ENCODE results near the gene MCAT.

MCAT gene

DNA sequence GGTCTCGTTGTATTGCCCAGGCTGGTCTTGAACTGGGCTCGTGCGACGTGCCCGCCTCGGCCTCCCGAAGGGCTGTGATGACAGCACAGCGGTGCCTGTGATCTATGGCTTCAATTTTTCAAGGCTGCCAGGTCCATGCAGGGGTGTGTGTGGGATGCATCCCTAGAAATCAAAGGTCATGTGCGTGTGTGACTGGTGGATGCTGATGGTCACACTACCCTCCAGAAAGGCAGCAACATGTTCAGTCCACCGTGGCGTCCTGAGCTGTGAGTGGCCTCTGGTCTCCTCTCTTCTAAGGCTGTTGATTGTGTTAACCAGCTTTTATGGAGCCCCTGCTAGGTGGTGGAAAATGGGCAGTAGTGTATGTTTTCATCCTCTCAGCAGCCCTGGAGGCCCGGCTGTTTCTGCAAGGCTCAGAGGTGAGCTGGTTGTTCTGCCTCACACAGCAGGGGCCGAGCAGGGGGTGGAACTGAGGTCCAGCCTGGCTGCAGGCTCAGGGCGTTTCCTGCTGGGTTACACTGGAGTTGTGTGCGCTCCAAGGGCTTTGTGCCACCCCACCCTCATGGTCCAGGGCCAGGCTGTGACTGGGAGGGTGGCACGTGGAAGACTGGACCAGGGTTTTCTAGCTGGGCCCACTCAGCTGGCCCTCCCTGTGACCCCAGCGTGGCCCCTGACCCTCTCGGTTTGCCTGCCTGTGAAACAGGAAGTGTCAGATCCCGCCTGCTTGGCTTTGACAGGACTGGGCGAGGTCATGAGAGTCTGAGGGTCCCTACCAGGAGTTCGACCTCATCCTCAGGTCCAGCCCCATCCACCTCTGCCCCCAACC is 25.0 kb downstream of the MCAT start:
- H3K27me3 ChIP-seq (ENCODE audit: control insufficient read depth in 1 of 2, insufficient read depth in 1 of 2, low read length in 2 of 2): peaks cover 17 to 29% of the 10 kb centered on the region in 2 experiments
- H3K4ac ChIP-seq (ENCODE audit: low read depth in 1 of 2, low read length in 2 of 2): no peak overlapping the region
- H3K27ac ChIP-seq (ENCODE audit: low read length, poor library complexity, severe bottlenecking): no peak overlapping the region
- no peak overlapping the region for H3K23ac ChIP-seq (ENCODE audit: low read length in 2 of 2)
- no peak overlapping the region for H2AK5ac ChIP-seq (ENCODE audit: low read length, severe bottlenecking)
- H2BK15ac ChIP-seq (ENCODE audit: low read depth, poor library complexity, severe bottlenecking): no peak overlapping the region
- WGBS: 74% methylated on average over 21 of the region's 21 CpGs
- no peak overlapping the region for H2BK120ac ChIP-seq (ENCODE audit: low read depth, low read length)
- no peaks in the 10 kb centered on the region for H3K36me3 ChIP-seq (ENCODE audit: control insufficient read depth in 1 of 2, insufficient read depth in 2 of 2, low read depth in 1 of 2, low read length in 2 of 2)
- no peak overlapping the region for H2AFZ ChIP-seq (ENCODE audit: low read depth, low read length)
- peak overlapping the region in 1 of 2 experiments; percentile 28 for H3K14ac ChIP-seq (ENCODE audit: low read length in 2 of 2)
- H3K4me3 ChIP-seq (ENCODE audit: insufficient read depth in 1 of 2, low read depth in 1 of 2, low read length in 2 of 2): no peak overlapping the region
- no peak overlapping the region for H4K8ac ChIP-seq (ENCODE audit: low read length)
- no peak overlapping the region for H2BK5ac ChIP-seq (ENCODE audit: low read depth, low read length, poor library complexity, severe bottlenecking)
- H4K91ac ChIP-seq (ENCODE audit: low read length): no peak overlapping the region
- H3K9ac ChIP-seq (ENCODE audit: low read length): no peak overlapping the region
- no peaks in the 10 kb centered on the region for H3K79me1 ChIP-seq (replicated peaks; ENCODE audit: low read length, poor library complexity, severe bottlenecking)
- H3K4me2 ChIP-seq (ENCODE audit: low read length, poor library complexity, severe bottlenecking): no peak overlapping the region
- no peak for DNase-seq
- H3K9me3 ChIP-seq (ENCODE audit: control insufficient read depth, low read length): no peaks in the 10 kb centered on the region
- peak overlapping the region in 1 of 2 experiments; percentile 10 for H2BK12ac ChIP-seq (ENCODE audit: low read length in 2 of 2)
- no peak overlapping the region for H3K18ac ChIP-seq (ENCODE audit: low read depth in 1 of 2, low read length in 2 of 2)
- H3K4me1 ChIP-seq (ENCODE audit: control insufficient read depth, insufficient read depth, low read depth, low read length): peaks cover 15% of the 10 kb centered on the region

DNA sequence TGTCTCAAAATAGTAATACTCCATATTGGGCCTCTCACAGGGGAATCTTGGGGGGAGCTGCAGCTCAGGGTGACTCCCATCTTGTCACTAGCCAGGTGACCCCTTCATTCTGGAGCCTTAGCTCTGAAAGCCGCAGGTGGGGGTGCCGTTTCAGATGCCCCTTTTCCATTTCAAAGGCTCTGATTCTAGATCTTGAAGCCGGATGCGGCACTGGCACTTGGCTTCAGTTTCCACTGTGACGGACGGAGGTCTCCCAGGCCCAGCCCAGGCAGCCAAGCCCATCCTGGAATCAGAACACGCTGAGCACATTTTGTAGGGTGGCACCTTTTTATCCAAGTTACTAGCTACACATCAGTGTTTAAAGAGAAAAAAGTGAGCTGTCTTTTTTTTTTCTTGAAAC is 26.3 kb downstream of the MCAT start:
- Histone ChIP-seq H3K4ac (ENCODE audit: low read depth in 1 of 2, low read length in 2 of 2) (no peak overlapping the region), H2AK5ac (ENCODE audit: low read length, severe bottlenecking) (no peak overlapping the region), H4K91ac (ENCODE audit: low read length) (no peak overlapping the region), H2BK15ac (ENCODE audit: low read depth, poor library complexity, severe bottlenecking) (no peak overlapping the region), H3K9me3 (ENCODE audit: control insufficient read depth, low read length) (no peaks in the 10 kb centered on the region), H4K8ac (ENCODE audit: low read length) (no peak overlapping the region), H3K18ac (ENCODE audit: low read depth in 1 of 2, low read length in 2 of 2) (no peak overlapping the region), H3K14ac (ENCODE audit: low read length in 2 of 2) (no peak overlapping the region), H3K23ac (ENCODE audit: low read length in 2 of 2) (no peak overlapping the region), H3K4me1 (ENCODE audit: control insufficient read depth, insufficient read depth, low read depth, low read length) (peaks cover 15% of the 10 kb centered on the region), H3K27me3 (ENCODE audit: control insufficient read depth in 1 of 2, insufficient read depth in 1 of 2, low read length in 2 of 2) (peaks cover 28 to 42% of the 10 kb centered on the region in 2 experiments), H3K9ac (ENCODE audit: low read length) (no peak overlapping the region), H2AFZ (ENCODE audit: low read depth, low read length) (no peak overlapping the region), H3K36me3 (ENCODE audit: control insufficient read depth in 1 of 2, insufficient read depth in 2 of 2, low read depth in 1 of 2, low read length in 2 of 2) (no peaks in the 10 kb centered on the region), H3K4me3 (ENCODE audit: insufficient read depth in 1 of 2, low read depth in 1 of 2, low read length in 2 of 2) (no peak overlapping the region), H3K79me1 (replicated peaks; ENCODE audit: low read length, poor library complexity, severe bottlenecking) (no peaks in the 10 kb centered on the region), H2BK120ac (ENCODE audit: low read depth, low read length) (no peak overlapping the region), H2BK12ac (ENCODE audit: low read length in 2 of 2) (no peak overlapping the region), H2BK5ac (ENCODE audit: low read depth, low read length, poor library complexity, severe bottlenecking) (no peak overlapping the region), H3K4me2 (ENCODE audit: low read length, poor library complexity, severe bottlenecking) (no peak overlapping the region), H3K27ac (ENCODE audit: low read length, poor library complexity, severe bottlenecking) (no peak overlapping the region)
- no peak for DNase-seq
- WGBS: 88% methylated on average over 6 of the region's 7 CpGs

DNA sequence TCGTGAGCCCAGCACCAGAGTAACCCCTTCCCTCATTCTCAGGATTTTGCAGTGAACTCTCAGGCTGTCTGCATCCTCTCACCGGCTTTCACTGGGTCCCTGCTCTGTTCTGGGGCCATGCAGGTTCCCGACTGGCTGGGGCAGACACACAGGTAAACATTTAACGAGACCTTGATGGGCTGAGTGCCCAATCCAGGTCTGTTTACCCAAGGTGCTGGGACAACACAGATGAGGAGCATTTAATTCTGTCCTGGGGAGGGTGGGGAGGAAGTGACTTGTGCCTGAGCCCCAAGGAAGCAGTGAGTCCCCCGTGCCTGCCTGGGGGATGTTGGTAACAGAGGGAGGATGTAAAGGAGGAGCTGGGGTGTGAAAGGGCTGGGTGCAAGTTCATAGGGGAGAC is 28.2 kb downstream of the MCAT start:
- no peak overlapping the region for H3K4me2 ChIP-seq (ENCODE audit: low read length, poor library complexity, severe bottlenecking)
- no peak overlapping the region for H2BK15ac ChIP-seq (ENCODE audit: low read depth, poor library complexity, severe bottlenecking)
- H3K27me3 ChIP-seq (ENCODE audit: control insufficient read depth in 1 of 2, insufficient read depth in 1 of 2, low read length in 2 of 2): peaks cover 45 to 60% of the 10 kb centered on the region in 2 experiments
- no peak overlapping the region for H2BK5ac ChIP-seq (ENCODE audit: low read depth, low read length, poor library complexity, severe bottlenecking)
- H3K27ac ChIP-seq (ENCODE audit: low read length, poor library complexity, severe bottlenecking): no peak overlapping the region
- DNase-seq: no peak
- H4K8ac ChIP-seq (ENCODE audit: low read length): no peak overlapping the region
- no peak overlapping the region for H2AK5ac ChIP-seq (ENCODE audit: low read length, severe bottlenecking)
- H3K9ac ChIP-seq (ENCODE audit: low read length): no peak overlapping the region
- no peak overlapping the region for H2BK120ac ChIP-seq (ENCODE audit: low read depth, low read length)
- WGBS: 67% methylated on average over 5 of the region's 5 CpGs
- H3K4me1 ChIP-seq (ENCODE audit: control insufficient read depth, insufficient read depth, low read depth, low read length): peaks cover 26% of the 10 kb centered on the region
- no peaks in the 10 kb centered on the region for H3K9me3 ChIP-seq (ENCODE audit: control insufficient read depth, low read length)
- H3K18ac ChIP-seq (ENCODE audit: low read depth in 1 of 2, low read length in 2 of 2): no peak overlapping the region
- no peak overlapping the region for H4K91ac ChIP-seq (ENCODE audit: low read length)
- no peak overlapping the region for H2AFZ ChIP-seq (ENCODE audit: low read depth, low read length)
- H3K4ac ChIP-seq (ENCODE audit: low read depth in 1 of 2, low read length in 2 of 2): no peak overlapping the region
- H3K23ac ChIP-seq (ENCODE audit: low read length in 2 of 2): peak overlapping the region in 1 of 2 experiments; percentile 48
- no peak overlapping the region for H3K14ac ChIP-seq (ENCODE audit: low read length in 2 of 2)
- H2BK12ac ChIP-seq (ENCODE audit: low read length in 2 of 2): no peak overlapping the region
- no peak overlapping the region for H3K4me3 ChIP-seq (ENCODE audit: insufficient read depth in 1 of 2, low read depth in 1 of 2, low read length in 2 of 2)
- no peaks in the 10 kb centered on the region for H3K36me3 ChIP-seq (ENCODE audit: control insufficient read depth in 1 of 2, insufficient read depth in 2 of 2, low read depth in 1 of 2, low read length in 2 of 2)
- no peaks in the 10 kb centered on the region for H3K79me1 ChIP-seq (replicated peaks; ENCODE audit: low read length, poor library complexity, severe bottlenecking)

DNA sequence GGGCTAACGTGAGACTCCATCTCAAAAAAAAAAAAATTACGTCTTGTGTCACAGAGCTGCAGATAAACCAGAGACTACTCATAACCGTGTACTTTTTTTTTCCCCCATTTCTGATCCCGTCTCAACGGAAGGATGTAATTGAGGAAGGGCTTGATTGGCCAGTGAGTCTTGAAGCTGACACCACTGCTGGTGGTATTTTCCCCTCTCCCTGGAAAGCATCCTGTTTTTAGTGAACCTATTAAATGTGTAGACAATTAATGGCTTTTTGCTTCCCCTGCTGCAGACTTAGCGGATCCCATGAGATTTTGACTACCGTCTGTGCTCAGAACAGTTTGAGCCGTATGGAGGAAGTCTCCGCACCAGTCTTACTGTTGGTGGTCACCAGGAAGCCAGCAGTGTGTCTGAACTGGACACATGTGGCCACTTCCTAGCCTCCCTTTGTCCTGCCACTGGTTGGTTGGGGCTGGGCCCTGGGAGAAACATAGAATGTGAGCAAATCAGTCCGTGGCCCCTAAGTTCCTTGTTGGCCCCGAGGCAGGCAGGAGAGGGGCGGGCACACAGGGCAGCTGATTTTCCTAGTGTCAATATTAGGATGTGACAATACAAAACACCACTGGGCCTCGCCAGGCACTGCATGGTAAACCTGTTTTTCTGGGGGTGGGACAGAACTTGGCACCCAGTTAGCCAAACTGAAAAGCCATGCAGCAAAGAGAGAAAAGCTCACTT is 29.5 kb downstream of the MCAT start:
- no peak overlapping the region for H3K23ac ChIP-seq (ENCODE audit: low read length in 2 of 2)
- H3K18ac ChIP-seq (ENCODE audit: low read depth in 1 of 2, low read length in 2 of 2): no peak overlapping the region
- no peaks in the 10 kb centered on the region for H3K9me3 ChIP-seq (ENCODE audit: control insufficient read depth, low read length)
- no peak overlapping the region for H3K4me3 ChIP-seq (ENCODE audit: insufficient read depth in 1 of 2, low read depth in 1 of 2, low read length in 2 of 2)
- no peaks in the 10 kb centered on the region for H3K36me3 ChIP-seq (ENCODE audit: control insufficient read depth in 1 of 2, insufficient read depth in 2 of 2, low read depth in 1 of 2, low read length in 2 of 2)
- H2AFZ ChIP-seq (ENCODE audit: low read depth, low read length): no peak overlapping the region
- H3K79me1 ChIP-seq (replicated peaks; ENCODE audit: low read length, poor library complexity, severe bottlenecking): no peaks in the 10 kb centered on the region
- H4K8ac ChIP-seq (ENCODE audit: low read length): no peak overlapping the region
- H4K91ac ChIP-seq (ENCODE audit: low read length): no peak overlapping the region
- WGBS: 68% methylated on average over 9 of the region's 13 CpGs
- no peak overlapping the region for H3K27ac ChIP-seq (ENCODE audit: low read length, poor library complexity, severe bottlenecking)
- no peak overlapping the region for H2BK12ac ChIP-seq (ENCODE audit: low read length in 2 of 2)
- no peak overlapping the region for H2BK120ac ChIP-seq (ENCODE audit: low read depth, low read length)
- no peak overlapping the region for H3K9ac ChIP-seq (ENCODE audit: low read length)
- no peak overlapping the region for H3K4ac ChIP-seq (ENCODE audit: low read depth in 1 of 2, low read length in 2 of 2)
- H2BK5ac ChIP-seq (ENCODE audit: low read depth, low read length, poor library complexity, severe bottlenecking): no peak overlapping the region
- peaks cover 25% of the 10 kb centered on the region for H3K4me1 ChIP-seq (ENCODE audit: control insufficient read depth, insufficient read depth, low read depth, low read length)
- H3K14ac ChIP-seq (ENCODE audit: low read length in 2 of 2): no peak overlapping the region
- no peak overlapping the region for H3K4me2 ChIP-seq (ENCODE audit: low read length, poor library complexity, severe bottlenecking)
- no peak overlapping the region for H2AK5ac ChIP-seq (ENCODE audit: low read length, severe bottlenecking)
- no peak overlapping the region for H2BK15ac ChIP-seq (ENCODE audit: low read depth, poor library complexity, severe bottlenecking)
- peaks cover 53 to 71% of the 10 kb centered on the region in 2 experiments for H3K27me3 ChIP-seq (ENCODE audit: control insufficient read depth in 1 of 2, insufficient read depth in 1 of 2, low read length in 2 of 2)
- no peak for DNase-seq

Measured in mesenchymal stem cell (in vitro differentiated cells and primary cell).